BJ (cell line): Measurements from ENCODE around the gene SYNE1. TPM values are rescaled to one million over a fixed set of nuclear protein-coding genes. Genes with fewer than 3 reads are reported as not detected.

ENCODE experiments used
- CTCF ChIA-PET: fragments of 350-600 bp; formaldehyde crosslinking; extraction: SDS; loops from one replicate; lab custom pipeline; 2021; ENCODE audit warnings: antibody characterized with exemption, inconsistent platforms; lab: Yijun Ruan, JAX
- POLR2A ChIA-PET: fragments of 300-600 bp; sonication (Branson Sonifier 250); formaldehyde crosslinking; extraction: SDS; loops from one replicate; lab custom pipeline; 2021; ENCODE audit warnings: antibody characterized with exemption; lab: Charles Lee
- DNase-seq: peaks from one replicate; pipeline ENCODE4 v3.0.0-alpha.2; 2011; ENCODE audit warnings: low read depth
- H3K27me3 ChIP-seq: 2 replicates; pipeline ENCODE4 v1.6.0; 2011; ENCODE audit warnings: low read length; ENCODE audit not compliant: control insufficient read depth, insufficient read depth
- H3K36me3 ChIP-seq: 2 replicates; pipeline ENCODE4 v1.5.1; 2011; ENCODE audit warnings: low read length; ENCODE audit not compliant: control insufficient read depth, insufficient read depth
- H3K4me3 ChIP-seq: 2 replicates; pipeline ENCODE4 v1.5.1; 2011; ENCODE audit warnings: low read depth, mild to moderate bottlenecking, control low read depth, low read length
- polyA plus RNA-seq: library from polyadenylated mRNA; depleted of rRNA; stranded (reverse); fragments of >200 nt; gene quantifications from 2 replicates; pipeline ENCODE4 v1.2.3, GENCODE V29; 2011; rRNA removed
- small RNA-seq: library from RNA; depleted of rRNA; stranded (forward); fragments of <200 nt; gene quantifications from one replicate; pipeline ENCODE3, GENCODE V24; 2012; ENCODE audit warnings: low replicate concordance, low read depth; ENCODE audit not compliant: insufficient read length
- TF ChIP-seq, protein P1 (sequence below): IDR thresholded peaks from 2 replicates; pipeline ENCODE4 v1.5.1; 2011; ENCODE audit warnings: low read depth, mild to moderate bottlenecking, control low read depth, inconsistent platforms, low read length, moderate library complexity; ENCODE audit not compliant: insufficient read depth

Gene SYNE1
- polyA plus RNA-seq, 1 experiment = 44.2 TPM

DNA sequence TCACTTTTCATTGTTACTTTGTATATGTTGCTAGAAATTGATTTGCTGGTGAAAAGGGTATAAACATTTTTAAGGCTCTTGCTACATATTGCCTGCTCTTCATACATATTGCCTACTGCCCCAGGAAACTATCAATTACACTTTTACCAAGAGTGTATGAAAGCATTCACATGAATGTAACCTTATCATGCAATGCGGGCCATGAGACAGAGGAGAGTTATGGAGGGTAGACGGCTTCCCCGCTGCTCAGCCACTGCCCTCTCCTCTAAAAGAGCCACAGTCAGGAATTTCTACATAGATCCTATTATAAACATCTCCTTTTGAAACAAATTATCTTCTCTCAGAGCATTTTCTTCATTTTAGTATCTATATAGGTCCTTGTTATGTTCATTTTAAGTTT, 565.3 kb downstream of the SYNE1 start:
- TF ChIP-seq, protein P1, sequence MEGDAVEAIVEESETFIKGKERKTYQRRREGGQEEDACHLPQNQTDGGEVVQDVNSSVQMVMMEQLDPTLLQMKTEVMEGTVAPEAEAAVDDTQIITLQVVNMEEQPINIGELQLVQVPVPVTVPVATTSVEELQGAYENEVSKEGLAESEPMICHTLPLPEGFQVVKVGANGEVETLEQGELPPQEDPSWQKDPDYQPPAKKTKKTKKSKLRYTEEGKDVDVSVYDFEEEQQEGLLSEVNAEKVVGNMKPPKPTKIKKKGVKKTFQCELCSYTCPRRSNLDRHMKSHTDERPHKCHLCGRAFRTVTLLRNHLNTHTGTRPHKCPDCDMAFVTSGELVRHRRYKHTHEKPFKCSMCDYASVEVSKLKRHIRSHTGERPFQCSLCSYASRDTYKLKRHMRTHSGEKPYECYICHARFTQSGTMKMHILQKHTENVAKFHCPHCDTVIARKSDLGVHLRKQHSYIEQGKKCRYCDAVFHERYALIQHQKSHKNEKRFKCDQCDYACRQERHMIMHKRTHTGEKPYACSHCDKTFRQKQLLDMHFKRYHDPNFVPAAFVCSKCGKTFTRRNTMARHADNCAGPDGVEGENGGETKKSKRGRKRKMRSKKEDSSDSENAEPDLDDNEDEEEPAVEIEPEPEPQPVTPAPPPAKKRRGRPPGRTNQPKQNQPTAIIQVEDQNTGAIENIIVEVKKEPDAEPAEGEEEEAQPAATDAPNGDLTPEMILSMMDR = no peak
- Histone ChIP-seq H3K36me3 (no peaks in the 10 kb centered on the region), H3K27me3 (peaks cover 2% of the 10 kb centered on the region; the same call in 1 of the 2 replicates), H3K4me3 (no peak overlapping the region)
- ChIA-PET POLR2A (no interaction called here), CTCF (no interaction called here)
- DNase-seq = no peak

Small RNA genes lying within 50 kb of the gene (small RNA-seq; reads per million reads assigned to genes)
- not detected for gene RNA5SP223

Other genes with a start within 250 kb of the SYNE1 start
- gene MYCT1, start 60.5 kb upstream of the SYNE1 start, polyA plus RNA-seq = 0.02 and 0.04 TPM in 2 replicates
- gene VIP, start 113.4 kb upstream of the SYNE1 start, polyA plus RNA-seq = 0.06 TPM in 1 of 2 replicates, not detected in the other